LNCAP (cell line): Measurements from ENCODE around the gene NUP210.

Experiments used
- TF ChIP-seq, protein P1 (sequence below): fragments of 450-650 bp; IDR thresholded peaks from 2 replicates; pipeline ENCODE4 v1.5.1; 2017; ENCODE audit warnings: mild to moderate bottlenecking

Gene NUP210

DNA sequence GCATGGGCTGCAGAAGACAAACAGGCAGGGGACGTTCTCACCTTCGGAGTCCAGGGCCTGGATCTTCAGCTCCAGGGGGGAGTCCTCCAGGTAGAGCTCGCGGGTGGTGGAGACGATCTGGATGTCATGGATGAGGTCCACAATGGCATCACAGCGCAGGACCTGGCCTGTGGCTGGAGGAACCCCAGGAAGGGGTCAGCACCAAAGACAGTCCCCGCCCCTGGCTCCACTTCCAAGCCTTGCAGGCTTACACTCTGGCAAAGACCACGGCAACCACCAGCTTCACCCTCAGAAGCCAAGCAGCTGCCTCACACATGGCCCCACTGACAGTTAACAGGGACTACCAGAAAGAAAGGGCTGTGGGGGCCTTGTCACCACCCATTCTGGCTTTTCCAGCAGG lies 22.8 kb downstream of the NUP210 start:
- TF ChIP-seq, protein P1, sequence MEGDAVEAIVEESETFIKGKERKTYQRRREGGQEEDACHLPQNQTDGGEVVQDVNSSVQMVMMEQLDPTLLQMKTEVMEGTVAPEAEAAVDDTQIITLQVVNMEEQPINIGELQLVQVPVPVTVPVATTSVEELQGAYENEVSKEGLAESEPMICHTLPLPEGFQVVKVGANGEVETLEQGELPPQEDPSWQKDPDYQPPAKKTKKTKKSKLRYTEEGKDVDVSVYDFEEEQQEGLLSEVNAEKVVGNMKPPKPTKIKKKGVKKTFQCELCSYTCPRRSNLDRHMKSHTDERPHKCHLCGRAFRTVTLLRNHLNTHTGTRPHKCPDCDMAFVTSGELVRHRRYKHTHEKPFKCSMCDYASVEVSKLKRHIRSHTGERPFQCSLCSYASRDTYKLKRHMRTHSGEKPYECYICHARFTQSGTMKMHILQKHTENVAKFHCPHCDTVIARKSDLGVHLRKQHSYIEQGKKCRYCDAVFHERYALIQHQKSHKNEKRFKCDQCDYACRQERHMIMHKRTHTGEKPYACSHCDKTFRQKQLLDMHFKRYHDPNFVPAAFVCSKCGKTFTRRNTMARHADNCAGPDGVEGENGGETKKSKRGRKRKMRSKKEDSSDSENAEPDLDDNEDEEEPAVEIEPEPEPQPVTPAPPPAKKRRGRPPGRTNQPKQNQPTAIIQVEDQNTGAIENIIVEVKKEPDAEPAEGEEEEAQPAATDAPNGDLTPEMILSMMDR, result no peak

DNA sequence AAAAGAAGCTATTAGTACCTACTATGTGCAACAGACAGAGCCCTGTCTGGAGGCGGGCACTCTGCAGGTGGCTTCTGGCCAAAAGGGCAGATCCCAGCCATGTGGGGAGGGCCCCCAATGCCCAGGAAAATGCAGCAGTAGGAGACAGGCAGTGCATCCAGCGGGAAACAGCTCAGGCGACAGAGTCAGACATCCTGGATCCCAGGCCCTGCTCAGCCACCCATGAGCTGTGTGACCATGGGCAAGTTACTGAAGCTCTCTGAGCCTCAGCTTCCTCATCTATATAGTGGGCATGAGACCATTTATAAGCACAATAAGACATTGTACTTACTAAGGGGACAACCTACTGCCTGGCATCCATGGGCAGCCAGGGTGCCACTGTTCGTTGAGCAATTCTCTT lies 25.8 kb downstream of the NUP210 start:
- TF ChIP-seq, protein P1, result no peak

DNA sequence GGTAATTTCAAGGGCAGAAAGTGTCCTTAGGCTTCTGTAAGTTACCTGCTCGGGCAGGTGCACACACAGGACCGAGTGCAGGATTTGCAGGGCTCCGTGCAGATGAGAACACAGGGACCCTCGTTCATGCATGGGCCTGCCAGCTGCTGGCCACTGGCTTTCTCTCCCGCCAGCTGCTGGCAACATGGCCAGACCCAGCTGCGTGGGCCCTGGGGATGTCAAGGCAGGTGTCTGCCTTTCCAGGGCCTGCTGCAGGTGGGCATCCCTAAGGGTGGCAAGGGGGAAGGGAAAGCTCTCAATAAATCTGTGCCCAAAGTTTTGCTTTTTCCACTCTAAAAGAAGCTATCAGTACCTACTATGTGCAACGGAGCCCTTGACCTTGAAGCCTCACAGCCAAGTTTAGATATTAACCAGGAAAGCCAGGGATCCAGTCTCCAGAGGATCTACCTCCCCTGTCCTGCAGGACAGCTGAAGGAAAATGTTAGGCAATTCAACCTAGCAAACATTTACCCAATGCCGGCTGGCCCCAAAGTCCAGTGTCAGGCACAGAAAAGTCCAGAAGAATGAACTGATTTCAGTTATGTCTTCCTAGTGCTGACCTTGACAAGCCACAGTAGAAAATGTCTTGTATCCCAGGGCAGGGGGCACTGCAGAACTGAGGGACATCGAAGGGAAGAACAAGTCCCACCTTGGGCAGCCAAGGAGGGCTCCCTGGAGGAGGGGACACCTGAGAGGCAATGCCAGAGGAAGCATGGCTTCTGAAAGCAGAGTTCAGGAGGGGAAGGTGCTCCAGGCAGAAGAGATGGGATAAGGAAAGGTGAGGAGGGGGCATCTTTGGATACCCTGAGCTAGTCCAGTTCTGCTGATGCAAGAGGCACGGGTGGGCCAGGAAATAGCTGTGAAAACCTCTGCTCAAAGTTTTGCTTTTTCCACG lies 26.4 kb downstream of the NUP210 start:
- TF ChIP-seq, protein P1, result no peak

DNA sequence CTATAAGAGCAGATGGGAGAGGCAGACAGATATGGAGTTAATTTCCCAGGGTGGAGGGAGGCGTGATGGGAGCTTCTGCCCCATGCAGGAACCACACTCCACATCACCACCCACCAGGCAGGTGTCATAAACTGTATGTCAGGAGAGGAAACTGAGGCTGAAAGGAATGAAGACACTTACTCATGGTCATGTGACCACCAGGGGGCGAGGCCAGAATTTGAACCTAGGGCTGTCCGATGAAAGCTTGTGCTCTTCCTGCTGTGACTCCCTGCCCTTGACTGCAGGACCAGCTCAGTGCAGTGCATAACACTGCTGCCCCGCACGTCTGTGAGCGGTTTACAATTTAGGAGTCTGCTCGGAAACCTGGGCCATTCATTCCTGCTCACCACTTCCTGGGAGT lies 28.8 kb downstream of the NUP210 start:
- TF ChIP-seq, protein P1, result no peak

DNA sequence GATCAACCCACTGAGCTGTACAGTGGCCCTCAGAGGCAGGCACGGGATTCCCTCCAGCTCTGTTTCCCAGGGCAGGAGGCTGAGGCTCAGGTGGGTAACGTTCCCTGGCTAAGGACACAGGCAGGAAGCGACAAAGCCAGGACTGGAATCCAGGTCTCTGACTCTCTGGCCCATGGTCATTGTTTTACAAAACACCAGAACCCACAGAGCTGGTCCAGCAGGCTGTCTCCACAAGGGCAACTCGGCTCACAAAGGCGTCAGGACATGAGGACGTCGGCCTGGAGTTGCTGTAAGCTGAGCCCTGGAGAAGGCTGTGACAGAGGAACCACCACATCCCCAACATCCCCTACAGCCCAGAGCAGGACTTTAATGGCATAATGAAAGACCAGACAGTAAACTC lies 30.7 kb downstream of the NUP210 start:
- TF ChIP-seq, protein P1, result no peak

DNA sequence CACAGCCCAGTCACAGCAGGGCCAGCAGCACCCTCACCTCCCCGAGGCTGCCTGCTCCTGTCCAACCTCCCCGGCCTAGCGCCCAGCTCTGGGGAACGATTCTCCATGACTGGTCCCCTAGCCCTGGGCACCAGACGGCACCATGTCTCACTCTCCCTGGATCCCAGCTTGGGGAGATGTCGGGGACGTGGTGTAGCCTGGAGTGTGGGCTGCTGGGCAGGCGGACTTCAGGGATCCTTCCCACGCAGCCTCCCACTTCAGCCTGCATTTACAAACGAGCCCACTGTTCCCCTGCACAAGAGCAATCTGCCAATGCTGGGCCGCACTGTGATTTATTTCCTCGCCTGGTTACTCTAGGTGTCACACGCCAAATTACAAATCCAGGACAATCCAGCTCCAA lies 31.3 kb downstream of the NUP210 start:
- TF ChIP-seq, protein P1, result no peak

DNA sequence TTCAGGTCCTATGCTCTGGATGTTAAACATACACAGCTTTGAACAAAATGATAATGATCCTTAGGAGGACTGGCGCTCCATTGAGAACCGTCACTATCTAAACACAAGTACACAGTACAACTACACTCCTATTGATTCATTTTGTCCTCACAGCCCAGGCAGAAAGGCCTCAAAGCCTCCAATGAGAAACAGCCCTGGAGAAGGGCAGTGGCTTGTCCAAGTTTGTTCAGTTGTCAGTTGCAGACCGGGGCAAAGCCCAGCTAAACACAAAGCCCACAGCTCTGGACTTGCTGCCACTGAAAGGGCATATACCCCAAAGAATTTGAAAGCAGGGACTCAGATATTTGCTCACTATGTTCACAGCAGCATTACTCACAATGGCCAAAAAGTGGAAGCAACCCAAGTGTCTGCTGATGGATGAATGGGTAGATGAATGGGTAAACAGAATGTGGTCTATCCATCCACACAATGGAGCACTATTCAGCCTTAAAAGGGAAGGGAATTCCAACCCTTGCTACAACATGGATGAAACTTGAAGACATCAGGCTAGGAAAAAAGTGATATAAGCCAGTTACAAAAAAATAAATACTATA lies 34.7 kb downstream of the NUP210 start:
- TF ChIP-seq, protein P1, result no peak
